Aortic smooth muscle cell (primary cell): ENCODE measurements around the gene ADAMTS1. TPM values are rescaled to one million over a fixed set of nuclear protein-coding genes. Genes with fewer than 3 reads are reported as not detected.

ENCODE experiments used
- total RNA-seq: library from RNA; depleted of rRNA; stranded (reverse); fragments of >200 nt; gene quantifications from 2 replicates; pipeline ENCODE4 v1.2.3, GENCODE V29; 2014

ADAMTS1 gene
- 1,477 and 2,026 TPM in 2 replicates for total RNA-seq

GRCh38 chr21:26845066-26845758, at the start of gene ADAMTS1:
TSS of gene ADAMTS1 (minus strand) at chr21:26845409. CDS start at chr21:26844954, 455 bp downstream.

Other genes with a start within 250 kb of the ADAMTS1 start
- 2.6 and 7.1 TPM in 2 replicates for gene ADAMTS5, start 121.7 kb upstream of the ADAMTS1 start, total RNA-seq